Natural killer cell (primary cell): ENCODE results near the gene FTCDNL1. TPM values are rescaled to one million over a fixed set of nuclear protein-coding genes. Genes with fewer than 3 reads are reported as not detected.

ENCODE experiments used
- ATAC-seq, 3 donors: fragments of 150-1000 bp in 2 of 3; fragments of 200-7000 bp in 1 of 3; cut with Tn5 transposase; 1 replicate in 1 of 3; 2 replicates in 2 of 3; pipeline ENCODE4 v1.10.0; 2021; ENCODE audit warnings: mild to moderate bottlenecking in 2 of 3, moderate library complexity in 2 of 3
- DNase-seq, 2 donors: peaks; one replicate each; pipeline versions ENCODE4 v3.0.0 to v3.0.0-alpha.2; 2013 to 2021; ENCODE audit warnings: mixed read lengths in 1 of 2
- H3K27ac ChIP-seq: one replicate; pipeline ENCODE4 v1.5.1; 2013; ENCODE audit warnings: mild to moderate bottlenecking, low read length
- H3K27me3 ChIP-seq: one replicate; pipeline ENCODE4 v1.6.1; 2013; ENCODE audit warnings: low read length; ENCODE audit not compliant: control insufficient read depth, insufficient read depth
- H3K36me3 ChIP-seq: one replicate; pipeline ENCODE4 v1.6.1; 2013; ENCODE audit warnings: low read length; ENCODE audit not compliant: control insufficient read depth, insufficient read depth
- H3K4me1 ChIP-seq: one replicate; pipeline ENCODE4 v1.6.1; 2013; ENCODE audit warnings: low read length; ENCODE audit not compliant: control insufficient read depth, insufficient read depth
- H3K4me3 ChIP-seq: one replicate; pipeline ENCODE4 v1.5.1; 2013; ENCODE audit warnings: low read length
- H3K9me3 ChIP-seq: one replicate; pipeline ENCODE4 v1.6.1; 2013; ENCODE audit warnings: low read length; ENCODE audit not compliant: control insufficient read depth, insufficient read depth
- H3K27ac Mint-ChIP-seq, 2 donors: one replicate each; pipeline ENCODE4 v1.8.0; 2022; ENCODE audit warnings: mild to moderate bottlenecking in 2 of 2, mixed read lengths in 2 of 2, moderate library complexity in 1 of 2
- H3K27me3 Mint-ChIP-seq, 2 donors: one replicate each; pipeline ENCODE4 v1.8.0; 2022; ENCODE audit warnings: low read depth in 2 of 2, mixed read lengths in 2 of 2
- H3K36me3 Mint-ChIP-seq: one replicate; pipeline ENCODE4 v1.8.0; 2022; ENCODE audit warnings: mixed read lengths
- H3K4me1 Mint-ChIP-seq, 2 donors: one replicate each; pipeline ENCODE4 v1.8.0; 2022; ENCODE audit warnings: mixed read lengths in 2 of 2
- H3K4me3 Mint-ChIP-seq: one replicate; pipeline ENCODE4 v1.8.0; 2022; ENCODE audit warnings: mild to moderate bottlenecking, moderate library complexity, mixed read lengths
- H3K9me3 Mint-ChIP-seq, 2 donors: one replicate each; pipeline ENCODE4 v1.8.0; 2022; ENCODE audit warnings: mixed read lengths in 2 of 2
- CTCF ChIP-seq: fragments of 200-600 bp; IDR thresholded peaks from one replicate; pipeline ENCODE4 v1.8.0; 2022; ENCODE audit warnings: antibody characterized with exemption
- WGBS: methylation state at CpG from one replicate; pipeline ENCODE4 v1.1.7; 2013; ENCODE audit warnings: missing lambda C conversion rate; ENCODE audit not compliant: insufficient coverage; 5-methylcytosine and 5-hydroxymethylcytosine counted together
- intact Hi-C: fragments of 100-400 bp; cut with micrococcal nuclease; formaldehyde crosslinking; loops from one replicate; pipeline ENCODE4 v1.14.2; 2022
- total RNA-seq, 4 donors: library from RNA; stranded (reverse); fragments of 120-200 nt in 1 of 4; gene quantifications; one replicate each; pipeline versions ENCODE4 v1.2.3 to v1.2.4, GENCODE V29; 2013 to 2022

FTCDNL1 gene
- total RNA-seq, 3 donors from 2014 or later (not counting 1 experiment from before 2014, with no cell fraction given), result 0.52 to 0.95 TPM; not detected in 1

- Histone ChIP-seq H3K36me3 (no peaks in the 10 kb centered on the region), H3K4me3 (no peak overlapping the region), H3K4me1 (no peaks in the 10 kb centered on the region), H3K27ac (no peak overlapping the region), H3K27me3 (no peaks in the 10 kb centered on the region), H3K9me3 (no peaks in the 10 kb centered on the region)
- Mint-ChIP-seq H3K27ac (no peak overlapping the region), H3K4me1 (no peaks in the 10 kb centered on the region), H3K27me3 (peaks cover under 1 to 5% of the 10 kb centered on the region in 2 donors), H3K4me3 (no peak overlapping the region), H3K9me3 (no peaks in the 10 kb centered on the region), H3K36me3 (no peaks in the 10 kb centered on the region)
- TF ChIP-seq CTCF, result no peak
- no peak for ATAC-seq
- WGBS, result 100% methylated on average over 1 of the region's 3 CpGs
- DNase-seq, result no peak
- intact Hi-C loops, result no loop called here
Measured at GRCh38 chr2:199842631-199843395, 8.2 kb downstream of the FTCDNL1 start.

- DNase-seq (no peak), ATAC-seq (no peak)
- Mint-ChIP-seq H3K27ac (no peak overlapping the region), H3K4me1 (no peaks in the 10 kb centered on the region), H3K36me3 (no peaks in the 10 kb centered on the region), H3K4me3 (no peak overlapping the region), H3K9me3 (no peaks in the 10 kb centered on the region), H3K27me3 (peaks cover 0 to 5% of the 10 kb centered on the region in 2 donors)
- Histone ChIP-seq H3K4me1 (no peaks in the 10 kb centered on the region), H3K27me3 (no peaks in the 10 kb centered on the region), H3K36me3 (no peaks in the 10 kb centered on the region), H3K4me3 (no peak overlapping the region), H3K9me3 (no peaks in the 10 kb centered on the region), H3K27ac (no peak overlapping the region)
- no peak for TF ChIP-seq CTCF
- intact Hi-C loops, result no loop called here
- 100% methylated on average over 1 of the region's 1 CpG for WGBS
Measured at GRCh38 chr2:199841409-199841808, 9.6 kb downstream of the FTCDNL1 start.

- ATAC-seq (no peak), DNase-seq (no peak)
- no peak overlapping the region for H3K4me3 ChIP-seq
- intact Hi-C loops, result no loop called here
- H3K4me1 ChIP-seq, result no peaks in the 10 kb centered on the region
- no peaks in the 10 kb centered on the region for H3K4me1 Mint-ChIP-seq
- H3K4me3 Mint-ChIP-seq, result no peak overlapping the region
- peaks cover 0 to 5% of the 10 kb centered on the region in 2 donors for H3K27me3 Mint-ChIP-seq
- H3K27ac Mint-ChIP-seq, result no peak overlapping the region
- no peaks in the 10 kb centered on the region for H3K27me3 ChIP-seq
- H3K9me3 Mint-ChIP-seq, result no peaks in the 10 kb centered on the region
- no peak overlapping the region for H3K27ac ChIP-seq
- no peaks in the 10 kb centered on the region for H3K36me3 ChIP-seq
- WGBS, result 96% methylated on average over 5 of the region's 5 CpGs
- TF ChIP-seq CTCF, result no peak
- H3K36me3 Mint-ChIP-seq, result no peaks in the 10 kb centered on the region
- H3K9me3 ChIP-seq, result no peaks in the 10 kb centered on the region
Measured at GRCh38 chr2:199838399-199838798, 12.6 kb downstream of the FTCDNL1 start.

- Mint-ChIP-seq H3K4me3 (no peak overlapping the region), H3K36me3 (no peaks in the 10 kb centered on the region), H3K27ac (no peak overlapping the region), H3K27me3 (peaks cover 0 to 5% of the 10 kb centered on the region in 2 donors), H3K9me3 (no peaks in the 10 kb centered on the region), H3K4me1 (no peaks in the 10 kb centered on the region)
- no peak overlapping the region for H3K27ac ChIP-seq
- WGBS, result 100% methylated on average over 1 of the region's 1 CpG
- TF ChIP-seq CTCF, result no peak
- DNase-seq, result no peak
- ATAC-seq, result no peak
- intact Hi-C loops, result no loop called here
- no peaks in the 10 kb centered on the region for H3K36me3 ChIP-seq
- H3K4me3 ChIP-seq, result no peak overlapping the region
- no peaks in the 10 kb centered on the region for H3K9me3 ChIP-seq
- no peaks in the 10 kb centered on the region for H3K27me3 ChIP-seq
- H3K4me1 ChIP-seq, result no peaks in the 10 kb centered on the region
Measured at GRCh38 chr2:199836943-199837342, 14.0 kb downstream of the FTCDNL1 start.
